DOHH2 (cell line): ENCODE measurements around the gene ANKS3.

ENCODE experiments used
- H3F3A ChIP-seq: fragments of 200-600 bp; sonication (generic), shearing (Covaris generic); 2 replicates; pipeline ENCODE4 v1.6.0; 2016; ENCODE audit warnings: antibody characterized with exemption, mild to moderate bottlenecking; ENCODE audit not compliant: control insufficient read depth, insufficient read depth
- H3K27ac ChIP-seq: fragments of 200-600 bp; sonication (generic); 2 replicates; pipeline ENCODE4 v1.5.1; 2014; ENCODE audit warnings: low read depth, mild to moderate bottlenecking, low read length, moderate library complexity
- H3K27me3 ChIP-seq: fragments of 200-600 bp; sonication (generic); 2 replicates; pipeline ENCODE4 v1.6.1; 2014; ENCODE audit warnings: mild to moderate bottlenecking, low read length, mixed read lengths; ENCODE audit not compliant: control insufficient read depth
- H3K36me3 ChIP-seq: fragments of 200-600 bp; sonication (generic); 2 replicates; pipeline ENCODE4 v1.6.1; 2014; ENCODE audit warnings: mild to moderate bottlenecking, low read length, moderate library complexity, mixed read lengths; ENCODE audit not compliant: control insufficient read depth
- H3K4me1 ChIP-seq: fragments of 200-600 bp; sonication (generic); 2 replicates; pipeline ENCODE4 v1.6.1; 2014; ENCODE audit warnings: mild to moderate bottlenecking, low read length, mixed read lengths; ENCODE audit not compliant: control insufficient read depth
- H3K4me2 ChIP-seq: fragments of 200-600 bp; sonication (generic); 2 replicates; pipeline ENCODE4 v1.6.0; 2014; ENCODE audit warnings: mild to moderate bottlenecking, low read length, moderate library complexity
- H3K4me3 ChIP-seq: fragments of 200-600 bp; sonication (generic); 2 replicates; pipeline ENCODE4 v1.5.1; 2014; ENCODE audit warnings: mild to moderate bottlenecking, low read length, mixed read lengths
- H3K79me2 ChIP-seq: fragments of 200-600 bp; sonication (generic); 2 replicates; pipeline ENCODE4 v1.6.1; 2014; ENCODE audit warnings: mild to moderate bottlenecking, low read length, mixed read lengths; ENCODE audit not compliant: control insufficient read depth
- H3K9me2 ChIP-seq: fragments of 200-600 bp; sonication (generic); replicated peaks from 2 replicates; pipeline ENCODE4 v1.6.1; 2014; ENCODE audit warnings: mild to moderate bottlenecking, low read length, mixed read lengths; ENCODE audit not compliant: control insufficient read depth
- H3K9me3 ChIP-seq: fragments of 200-600 bp; sonication (generic); 2 replicates; pipeline ENCODE4 v1.6.1; 2014; ENCODE audit warnings: antibody characterized with exemption, low read length, mixed read lengths; ENCODE audit not compliant: control insufficient read depth, insufficient read depth
- H4K20me1 ChIP-seq: fragments of 200-600 bp; sonication (generic); 2 replicates; pipeline ENCODE4 v1.6.0; 2014; ENCODE audit warnings: low read depth, mild to moderate bottlenecking, antibody characterized with exemption, low read length, moderate library complexity; ENCODE audit not compliant: control insufficient read depth, insufficient read depth
- EZH2phosphoT487 ChIP-seq: fragments of 200-600 bp; sonication (generic); IDR thresholded peaks from 2 replicates; pipeline ENCODE4 v1.6.1; 2017; ENCODE audit warnings: borderline replicate concordance, mild to moderate bottlenecking, antibody characterized with exemption, low read length, moderate library complexity, mixed read lengths
- TF ChIP-seq, protein P1 (sequence below): fragments of 200-600 bp; sonication (generic); IDR thresholded peaks from one replicate; pipeline ENCODE4 v1.5.1; 2014; ENCODE audit warnings: antibody characterized with exemption, mild to moderate bottlenecking, low read depth, low read length; ENCODE audit not compliant: poor library complexity, severe bottlenecking

The ANKS3 gene

DNA sequence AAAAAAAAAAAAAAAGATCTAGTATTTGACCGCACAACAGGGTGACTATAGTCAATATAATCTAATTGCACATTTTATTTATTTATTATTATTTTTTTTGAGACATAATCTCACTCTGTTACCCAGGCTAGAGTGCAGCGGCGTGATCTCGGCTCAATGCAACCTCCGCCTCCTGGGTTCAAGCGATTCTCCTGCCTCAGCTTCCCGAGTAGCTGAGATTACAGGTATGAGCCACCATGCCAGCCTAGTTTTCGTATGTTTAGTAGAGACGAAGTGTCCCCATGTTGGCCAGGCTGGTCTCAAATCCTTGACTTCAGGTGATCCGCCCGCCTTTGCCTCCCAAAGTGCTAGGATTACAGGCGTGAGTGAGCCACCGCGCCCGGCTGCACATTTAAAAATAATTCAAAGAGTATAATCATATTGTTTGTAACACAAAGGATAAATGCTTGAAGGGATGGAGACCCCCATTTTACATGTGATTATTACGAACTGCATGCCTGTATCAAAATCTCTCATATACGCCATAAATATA lies 794 bp downstream of the ANKS3 start:
- no peaks in the 10 kb centered on the region for H3F3A ChIP-seq
- peak overlapping the region; percentile 84 for H3K4me3 ChIP-seq
- H3K79me2 ChIP-seq, result peaks cover 15% of the 10 kb centered on the region
- H3K36me3 ChIP-seq, result no peaks in the 10 kb centered on the region
- H3K27ac ChIP-seq, result no peak overlapping the region
- peaks cover 7% of the 10 kb centered on the region for H3K4me1 ChIP-seq
- H3K4me2 ChIP-seq, result peak overlapping the region; percentile 71
- H3K9me2 ChIP-seq, result no peaks in the 10 kb centered on the region
- H3K27me3 ChIP-seq, result no peaks in the 10 kb centered on the region
- no peak for TF ChIP-seq EZH2phosphoT487
- TF ChIP-seq, protein P1, sequence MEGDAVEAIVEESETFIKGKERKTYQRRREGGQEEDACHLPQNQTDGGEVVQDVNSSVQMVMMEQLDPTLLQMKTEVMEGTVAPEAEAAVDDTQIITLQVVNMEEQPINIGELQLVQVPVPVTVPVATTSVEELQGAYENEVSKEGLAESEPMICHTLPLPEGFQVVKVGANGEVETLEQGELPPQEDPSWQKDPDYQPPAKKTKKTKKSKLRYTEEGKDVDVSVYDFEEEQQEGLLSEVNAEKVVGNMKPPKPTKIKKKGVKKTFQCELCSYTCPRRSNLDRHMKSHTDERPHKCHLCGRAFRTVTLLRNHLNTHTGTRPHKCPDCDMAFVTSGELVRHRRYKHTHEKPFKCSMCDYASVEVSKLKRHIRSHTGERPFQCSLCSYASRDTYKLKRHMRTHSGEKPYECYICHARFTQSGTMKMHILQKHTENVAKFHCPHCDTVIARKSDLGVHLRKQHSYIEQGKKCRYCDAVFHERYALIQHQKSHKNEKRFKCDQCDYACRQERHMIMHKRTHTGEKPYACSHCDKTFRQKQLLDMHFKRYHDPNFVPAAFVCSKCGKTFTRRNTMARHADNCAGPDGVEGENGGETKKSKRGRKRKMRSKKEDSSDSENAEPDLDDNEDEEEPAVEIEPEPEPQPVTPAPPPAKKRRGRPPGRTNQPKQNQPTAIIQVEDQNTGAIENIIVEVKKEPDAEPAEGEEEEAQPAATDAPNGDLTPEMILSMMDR, result no peak
- H3K9me3 ChIP-seq, result no peaks in the 10 kb centered on the region
- H4K20me1 ChIP-seq, result no peaks in the 10 kb centered on the region

GRCh38 chr16:4729876-4730275 lies 4.2 kb downstream of the ANKS3 start:
- H3K4me2 ChIP-seq, result no peak overlapping the region
- H3K9me3 ChIP-seq, result no peaks in the 10 kb centered on the region
- TF ChIP-seq EZH2phosphoT487, result no peak
- TF ChIP-seq, protein P1, result no peak
- no peak overlapping the region for H3K27ac ChIP-seq
- H3K9me2 ChIP-seq, result no peaks in the 10 kb centered on the region
- no peaks in the 10 kb centered on the region for H3F3A ChIP-seq
- no peaks in the 10 kb centered on the region for H3K27me3 ChIP-seq
- H3K79me2 ChIP-seq, result peaks cover 15% of the 10 kb centered on the region
- H3K36me3 ChIP-seq, result peaks cover 7% of the 10 kb centered on the region; the same call in 1 of the 2 replicates
- no peak overlapping the region for H3K4me3 ChIP-seq
- H3K4me1 ChIP-seq, result peaks cover under 1% of the 10 kb centered on the region
- H4K20me1 ChIP-seq, result no peaks in the 10 kb centered on the region

GRCh38 chr16:4728676-4729075 lies 5.4 kb downstream of the ANKS3 start:
- Histone ChIP-seq H3K4me2 (no peak overlapping the region), H3K4me3 (no peak overlapping the region), H3K36me3 (peaks cover 7% of the 10 kb centered on the region; the same call in 1 of the 2 replicates), H4K20me1 (no peaks in the 10 kb centered on the region), H3K9me3 (no peaks in the 10 kb centered on the region), H3K4me1 (no peaks in the 10 kb centered on the region; the same call in 1 of the 2 replicates), H3K27me3 (no peaks in the 10 kb centered on the region), H3K9me2 (no peaks in the 10 kb centered on the region), H3K79me2 (peaks cover 13% of the 10 kb centered on the region), H3F3A (no peaks in the 10 kb centered on the region), H3K27ac (no peak overlapping the region)
- TF ChIP-seq, protein P1, result no peak
- TF ChIP-seq EZH2phosphoT487, result no peak
